ENCODE data around the gene CHI3L2. TPM values are rescaled to one million over a fixed set of nuclear protein-coding genes. Genes with fewer than 3 reads are reported as not detected.

Gene CHI3L2
- total and polyA plus RNA-seq, 2 donors (not counting 1 experiment from before 2014, with no cell fraction given): 9.2 to 31.5 TPM

- CTCF ChIA-PET: no interaction called here
- POLR2A ChIA-PET: no interaction called here
- Histone ChIP-seq H3K9me3 (ENCODE audit: control extremely low read depth in 1 of 3, control insufficient read depth in 2 of 3, insufficient read depth in 1 of 3, low read length in 2 of 3) (no peaks in the 10 kb centered on the region), H3K4me3 (ENCODE audit: control extremely low read depth in 1 of 5, extremely low read depth in 1 of 5, insufficient read depth in 1 of 5, low read depth in 2 of 5, low read length in 4 of 5) (no peak overlapping the region), H3K79me2 (ENCODE audit: control insufficient read depth, insufficient read depth, low read length) (peaks cover 12% of the 10 kb centered on the region), H3K27ac (ENCODE audit: low read length in 2 of 2) (no peak overlapping the region), H3K9ac (ENCODE audit: low read length) (no peak overlapping the region), H3K4me1 (ENCODE audit: control insufficient read depth in 2 of 2, insufficient read depth in 2 of 2, low read length in 2 of 2) (peaks cover under 1 to 5% of the 10 kb centered on the region in 2 donors), H3K4me2 (replicated peaks; ENCODE audit: low read depth, low read length, poor library complexity, severe bottlenecking) (no peak overlapping the region), H3K27me3 (replicated peaks in 1 of 4; ENCODE audit: control extremely low read depth in 1 of 4, control insufficient read depth in 3 of 4, insufficient read depth in 4 of 4, low read length in 3 of 4) (no peaks in the 10 kb centered on the region), H2AFZ (ENCODE audit: insufficient read depth, low read depth, low read length, poor library complexity, severe bottlenecking) (no peak overlapping the region), H3K36me3 (replicated peaks in 1 of 2; ENCODE audit: control extremely low read depth in 1 of 2, control insufficient read depth in 1 of 2, extremely low read depth in 1 of 2, insufficient read depth in 2 of 2, low read length in 1 of 2) (peaks cover 1 to 58% of the 10 kb centered on the region in 2 experiments), H4K20me1 (ENCODE audit: control insufficient read depth, insufficient read depth, low read length, poor library complexity, severe bottlenecking) (no peaks in the 10 kb centered on the region)
- intact Hi-C loops (cut with micrococcal nuclease): no loop called here
- TF ChIP-seq CTCF (IDR thresholded peaks at IDR 0.05): no peak
- no peak for TF ChIP-seq EZH2 (IDR thresholded peaks at IDR 0.05; ENCODE audit: borderline replicate concordance, insufficient read depth, low read depth, low read length, poor library complexity, severe bottlenecking)
- no peak overlapping the region for H3K4me3 Mint-ChIP-seq
- H3K27ac Mint-ChIP-seq: peak overlapping the region; percentile 15
- H3K4me1 Mint-ChIP-seq: peaks cover 20% of the 10 kb centered on the region
- DNase-seq (no peak), ATAC-seq (ENCODE audit: low read depth) (no peak)
- WGBS (ENCODE audit: insufficient coverage): 93% methylated on average over 3 of the region's 5 CpGs
- H3K9me3 Mint-ChIP-seq (ENCODE audit: insufficient read depth): no peaks in the 10 kb centered on the region
- H3K27me3 Mint-ChIP-seq: no peaks in the 10 kb centered on the region
Measured at GRCh38 chr1:111238056-111238795, 10.7 kb downstream of the CHI3L2 start.

- H3K27me3 Mint-ChIP-seq: no peaks in the 10 kb centered on the region
- ATAC-seq (ENCODE audit: low read depth): no peak
- Histone ChIP-seq H2AFZ (ENCODE audit: insufficient read depth, low read depth, low read length, poor library complexity, severe bottlenecking) (no peak overlapping the region), H3K4me3 (ENCODE audit: control extremely low read depth in 1 of 5, extremely low read depth in 1 of 5, insufficient read depth in 1 of 5, low read depth in 2 of 5, low read length in 4 of 5) (no peak overlapping the region), H3K27ac (ENCODE audit: low read length in 2 of 2) (no peak overlapping the region), H3K36me3 (replicated peaks in 1 of 2; ENCODE audit: control extremely low read depth in 1 of 2, control insufficient read depth in 1 of 2, extremely low read depth in 1 of 2, insufficient read depth in 2 of 2, low read length in 1 of 2) (peaks cover 1 to 52% of the 10 kb centered on the region in 2 experiments), H3K9ac (ENCODE audit: low read length) (no peak overlapping the region), H4K20me1 (ENCODE audit: control insufficient read depth, insufficient read depth, low read length, poor library complexity, severe bottlenecking) (no peaks in the 10 kb centered on the region), H3K4me2 (replicated peaks; ENCODE audit: low read depth, low read length, poor library complexity, severe bottlenecking) (no peak overlapping the region), H3K9me3 (ENCODE audit: control extremely low read depth in 1 of 3, control insufficient read depth in 2 of 3, insufficient read depth in 1 of 3, low read length in 2 of 3) (no peaks in the 10 kb centered on the region), H3K79me2 (ENCODE audit: control insufficient read depth, insufficient read depth, low read length) (no peaks in the 10 kb centered on the region), H3K27me3 (replicated peaks in 1 of 4; ENCODE audit: control extremely low read depth in 1 of 4, control insufficient read depth in 3 of 4, insufficient read depth in 4 of 4, low read length in 3 of 4) (no peaks in the 10 kb centered on the region), H3K4me1 (ENCODE audit: control insufficient read depth in 2 of 2, insufficient read depth in 2 of 2, low read length in 2 of 2) (no peaks in the 10 kb centered on the region)
- POLR2A ChIA-PET: no interaction called here
- CTCF ChIA-PET: interaction anchor here (1.2 kb wide), 1 partner anchor 74 kb away, joined by 3 read pairs; no protein-coding TSS in a partner anchor
- no peak for DNase-seq
- peaks cover 4% of the 10 kb centered on the region for H3K4me1 Mint-ChIP-seq
- 100% methylated on average over 1 of the region's 2 CpGs for WGBS (ENCODE audit: insufficient coverage)
- TF ChIP-seq EZH2 (IDR thresholded peaks at IDR 0.05; ENCODE audit: borderline replicate concordance, insufficient read depth, low read depth, low read length, poor library complexity, severe bottlenecking) (no peak), CTCF (IDR thresholded peaks at IDR 0.05) (no peak)
- intact Hi-C loops (cut with micrococcal nuclease): no loop called here
- no peaks in the 10 kb centered on the region for H3K9me3 Mint-ChIP-seq (ENCODE audit: insufficient read depth)
- H3K4me3 Mint-ChIP-seq: no peak overlapping the region
- no peak overlapping the region for H3K27ac Mint-ChIP-seq
Measured at GRCh38 chr1:111241797-111242196, 14.3 kb downstream of the CHI3L2 start.

All from B cell (primary cell).